Activated CD8-positive, alpha-beta memory T cell treated with anti-CD3 and anti-CD28 coated beads, Interleukin-2, amount 50 U/mL, for 24 hours (primary cell): ENCODE results near the gene LRRC75A.
"Not testable (repeated sequence)": the region's sequence is repeated elsewhere in the genome, so short reads cannot be mapped to it uniquely, and the experiment has no call there.

Experiments
- DNase-seq: peaks from one replicate; pipeline ENCODE4 v3.0.0-alpha.2; 2020; ENCODE audit errors: extremely low read depth

LRRC75A gene

GRCh38 chr17:16472539-16472938 lies 19.5 kb downstream of the LRRC75A start:
- no peak for DNase-seq

- no peak for DNase-seq
Measured at GRCh38 chr17:16471295-16471694, 20.7 kb downstream of the LRRC75A start.

GRCh38 chr17:16470265-16470664 lies 21.7 kb downstream of the LRRC75A start:
- no peak for DNase-seq

- DNase-seq, result no peak
Measured at GRCh38 chr17:16468428-16468992, 23.5 kb downstream of the LRRC75A start.

GRCh38 chr17:16467886-16468285 lies 24.1 kb downstream of the LRRC75A start:
- no peak for DNase-seq

- DNase-seq, result no peak
Measured at GRCh38 chr17:16467044-16467443, 24.9 kb downstream of the LRRC75A start.

GRCh38 chr17:16466407-16466806 lies 25.6 kb downstream of the LRRC75A start:
- no peak for DNase-seq

GRCh38 chr17:16465861-16466338 lies 26.1 kb downstream of the LRRC75A start:
- DNase-seq, result no peak

- DNase-seq, result no peak
Measured at GRCh38 chr17:16465052-16465312, 27.0 kb downstream of the LRRC75A start.

- DNase-seq, result no peak
Measured at GRCh38 chr17:16464303-16465051, 27.5 kb downstream of the LRRC75A start.

GRCh38 chr17:16463358-16464302 lies 28.4 kb downstream of the LRRC75A start:
- no peak for DNase-seq

GRCh38 chr17:16462070-16462864 lies 29.7 kb downstream of the LRRC75A start:
- DNase-seq, result no peak

- DNase-seq, result no peak
Measured at GRCh38 chr17:16461606-16461866, 30.5 kb downstream of the LRRC75A start.

GRCh38 chr17:16460796-16461605 lies 31.0 kb downstream of the LRRC75A start:
- no peak for DNase-seq

- DNase-seq, result no peak
Measured at GRCh38 chr17:16459855-16460550, 32.0 kb downstream of the LRRC75A start.

GRCh38 chr17:16459271-16459670 lies 32.7 kb downstream of the LRRC75A start:
- no peak for DNase-seq

GRCh38 chr17:16456742-16457316 lies 35.2 kb downstream of the LRRC75A start:
- DNase-seq, result no peak

- DNase-seq, result no peak
Measured at GRCh38 chr17:16455997-16456741, 35.8 kb downstream of the LRRC75A start.

GRCh38 chr17:16453493-16453851 lies 38.5 kb downstream of the LRRC75A start:
- DNase-seq, result no peak

- DNase-seq, result not testable (repeated sequence)
Measured at GRCh38 chr17:16452268-16452667, 39.7 kb downstream of the LRRC75A start.
